ENCODE data around the gene UBE2H.

GRCh38 chr7:129886167-129886817 is 66.5 kb downstream of the UBE2H start:
- no peak for TF ChIP-seq CTCF (IDR thresholded peaks at IDR 0.05; ENCODE audit: insufficient read depth, low read depth, low read length)
- no peak for TF ChIP-seq EZH2 (IDR thresholded peaks at IDR 0.05; ENCODE audit: insufficient read depth, low read length)
